T47D (cell line): ENCODE results near the gene PDHX.
A peak's percentile ranks its signal among the peaks of the same experiment; 100 is the strongest.

Experiments used
- DNase-seq, 2 experiments: peaks; one replicate each; pipeline versions ENCODE4 v3.0.0 to v3.0.0-alpha.2; 2011 to 2012; ENCODE audit warnings: low read depth in 1 of 2, low spot score in 1 of 2
- JUND ChIP-seq: IDR thresholded peaks from 2 replicates; pipeline ENCODE4 v1.6.1; 2012; ENCODE audit warnings: low read depth
- in situ Hi-C: cut with HindIII; loops from 2 replicates; pipeline ENCODE4 v1.10.0; 2016; ENCODE audit warnings: low sequenced_read_pairs, low pct_unique_long_range_greater_than_20kb

The PDHX gene

GRCh38 chr11:34970480-34970879 lies 54.1 kb downstream of the PDHX start:
- DNase-seq, result no peak
- no peak for TF ChIP-seq JUND
- in situ Hi-C loops, result no loop called here

- DNase-seq, result no peak
- in situ Hi-C loops, result no loop called here
- no peak for TF ChIP-seq JUND
Measured at GRCh38 chr11:34971928-34972327, 55.5 kb downstream of the PDHX start.

- no peak for DNase-seq
- no peak for TF ChIP-seq JUND
- in situ Hi-C loops, result no loop called here
Measured at GRCh38 chr11:34972366-34972765, 55.9 kb downstream of the PDHX start.

GRCh38 chr11:34972892-34973291 lies 56.5 kb downstream of the PDHX start:
- no peak for TF ChIP-seq JUND
- in situ Hi-C loops, result no loop called here
- DNase-seq, result no peak

GRCh38 chr11:34975482-34975881 lies 59.1 kb downstream of the PDHX start:
- DNase-seq, result no peak
- TF ChIP-seq JUND, result no peak
- in situ Hi-C loops, result no loop called here

- in situ Hi-C loops, result no loop called here
- DNase-seq, result no peak
Measured at GRCh38 chr11:34976496-34977088, 60.2 kb downstream of the PDHX start.

GRCh38 chr11:34977089-34977912 lies 60.9 kb downstream of the PDHX start:
- peak; percentile 22 for DNase-seq
- in situ Hi-C loops, result no loop called here
- TF ChIP-seq JUND, result no peak; the same call in 1 of the 2 replicates

More at GRCh38 chr11:34976496-34977088, 60.2 kb downstream of the PDHX start:
- TF ChIP-seq JUND, result no peak

- in situ Hi-C loops, result no loop called here
- no peak for DNase-seq
- TF ChIP-seq JUND, result no peak
Measured at GRCh38 chr11:34978236-34979191, 62.1 kb downstream of the PDHX start.

GRCh38 chr11:34984514-34984913 lies 68.1 kb downstream of the PDHX start:
- TF ChIP-seq JUND, result no peak
- DNase-seq, result no peak
- in situ Hi-C loops, result no loop called here

GRCh38 chr11:34986883-34987520 lies 70.6 kb downstream of the PDHX start:
- in situ Hi-C loops, result no loop called here

GRCh38 chr11:34987617-34988016 lies 71.2 kb downstream of the PDHX start:
- no peak for DNase-seq
- TF ChIP-seq JUND, result no peak
- in situ Hi-C loops, result no loop called here

More at GRCh38 chr11:34986883-34987520, 70.6 kb downstream of the PDHX start:
- no peak for DNase-seq
- TF ChIP-seq JUND, result no peak
